ENCODE measurements around the gene MEIS3.

GRCh38 chr19:47373246-47374240, 45.8 kb downstream of the MEIS3 start:
- no peak for TF ChIP-seq CTCF (IDR thresholded peaks at IDR 0.05)
- no peak for TF ChIP-seq POLR2A (IDR thresholded peaks at IDR 0.05)
- no peak for TF ChIP-seq POLR2AphosphoS5 (IDR thresholded peaks at IDR 0.05)
- no peak for TF ChIP-seq EP300 (IDR thresholded peaks at IDR 0.05)
